AG09309 (cell line): ENCODE data around the gene RPH3AL.
"Not testable (repeated sequence)": the region's sequence is repeated elsewhere in the genome, so short reads cannot be mapped to it uniquely, and the experiment has no call there.

Experiments used
- DNase-seq: peaks from one replicate; pipeline ENCODE4 v3.0.0-alpha.2; 2010; ENCODE audit warnings: low read depth
- H3K4me3 ChIP-seq: 2 replicates; pipeline ENCODE4 v1.5.1; 2011; ENCODE audit warnings: mild to moderate bottlenecking, low read depth, low read length, moderate library complexity; ENCODE audit not compliant: control insufficient read depth
- TF ChIP-seq, protein P1 (sequence below): IDR thresholded peaks from 2 replicates; pipeline ENCODE4 v1.5.1; 2011; ENCODE audit warnings: mild to moderate bottlenecking, low read depth, low read length, inconsistent platforms; ENCODE audit not compliant: insufficient read depth, control insufficient read depth; ENCODE audit errors: missing control alignments

RPH3AL gene

DNA sequence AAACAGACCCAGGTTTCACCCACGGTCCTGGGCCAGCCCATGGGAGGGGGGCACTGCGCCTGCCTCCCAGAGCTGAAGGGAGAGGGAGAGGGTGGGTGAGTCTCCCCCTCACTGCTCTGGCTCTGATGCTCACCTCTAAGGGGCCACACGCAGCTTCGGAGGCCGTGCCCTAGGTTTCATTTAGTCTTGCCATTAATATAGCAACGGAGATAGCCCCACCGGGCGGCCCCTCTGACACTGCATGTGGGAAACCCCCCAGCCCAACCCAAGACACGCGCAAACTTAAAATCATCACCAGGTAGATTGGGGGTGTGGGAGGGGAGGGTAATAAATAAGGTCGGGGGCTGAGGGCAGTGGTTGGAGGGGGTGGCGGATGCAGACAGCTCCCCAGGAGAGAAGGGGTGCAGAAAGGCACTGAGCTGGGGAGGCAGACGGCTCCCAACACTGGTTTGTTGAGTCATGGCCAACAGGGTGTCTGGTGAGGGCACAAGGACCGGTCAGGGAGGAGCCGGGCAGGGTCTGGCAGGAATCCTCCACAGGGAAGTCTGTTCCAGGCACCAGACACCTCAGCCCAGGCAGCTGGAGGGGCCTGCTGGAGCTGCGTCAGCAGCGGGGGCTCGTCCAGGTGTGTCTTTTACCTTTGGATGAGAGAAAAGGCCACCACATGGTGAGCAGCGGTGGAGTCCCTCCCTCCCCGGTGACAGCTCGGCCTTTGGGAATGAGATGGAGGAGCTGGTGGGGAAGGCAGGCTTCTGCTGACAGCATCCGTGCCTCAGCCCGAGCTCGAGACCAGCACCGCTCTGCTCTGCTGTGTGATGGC lies 139.1 kb downstream of the RPH3AL start:
- no peak for DNase-seq
- no peak overlapping the region for H3K4me3 ChIP-seq
- TF ChIP-seq, protein P1, sequence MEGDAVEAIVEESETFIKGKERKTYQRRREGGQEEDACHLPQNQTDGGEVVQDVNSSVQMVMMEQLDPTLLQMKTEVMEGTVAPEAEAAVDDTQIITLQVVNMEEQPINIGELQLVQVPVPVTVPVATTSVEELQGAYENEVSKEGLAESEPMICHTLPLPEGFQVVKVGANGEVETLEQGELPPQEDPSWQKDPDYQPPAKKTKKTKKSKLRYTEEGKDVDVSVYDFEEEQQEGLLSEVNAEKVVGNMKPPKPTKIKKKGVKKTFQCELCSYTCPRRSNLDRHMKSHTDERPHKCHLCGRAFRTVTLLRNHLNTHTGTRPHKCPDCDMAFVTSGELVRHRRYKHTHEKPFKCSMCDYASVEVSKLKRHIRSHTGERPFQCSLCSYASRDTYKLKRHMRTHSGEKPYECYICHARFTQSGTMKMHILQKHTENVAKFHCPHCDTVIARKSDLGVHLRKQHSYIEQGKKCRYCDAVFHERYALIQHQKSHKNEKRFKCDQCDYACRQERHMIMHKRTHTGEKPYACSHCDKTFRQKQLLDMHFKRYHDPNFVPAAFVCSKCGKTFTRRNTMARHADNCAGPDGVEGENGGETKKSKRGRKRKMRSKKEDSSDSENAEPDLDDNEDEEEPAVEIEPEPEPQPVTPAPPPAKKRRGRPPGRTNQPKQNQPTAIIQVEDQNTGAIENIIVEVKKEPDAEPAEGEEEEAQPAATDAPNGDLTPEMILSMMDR: no peak

DNA sequence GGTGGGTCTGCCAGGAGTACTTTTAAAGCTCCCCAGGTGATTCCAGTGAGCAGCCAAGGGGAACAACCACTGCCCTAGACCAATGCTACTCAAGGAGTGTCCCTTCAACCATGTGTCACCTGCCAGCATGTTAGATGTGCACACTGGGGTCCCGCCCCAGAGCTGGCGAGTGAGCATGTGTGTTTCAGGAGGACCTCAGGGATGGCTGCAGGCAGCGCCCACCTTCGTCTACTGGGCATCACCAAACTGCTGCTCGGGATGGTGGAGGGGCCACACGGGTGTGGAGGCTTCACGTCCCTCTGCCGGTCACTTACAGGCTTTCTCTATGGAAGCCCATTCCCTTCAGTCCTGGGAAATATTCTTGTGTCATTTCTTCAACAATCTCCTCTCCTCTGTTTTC lies 142.2 kb downstream of the RPH3AL start:
- no peak for DNase-seq
- no peak overlapping the region for H3K4me3 ChIP-seq
- TF ChIP-seq, protein P1: no peak

DNA sequence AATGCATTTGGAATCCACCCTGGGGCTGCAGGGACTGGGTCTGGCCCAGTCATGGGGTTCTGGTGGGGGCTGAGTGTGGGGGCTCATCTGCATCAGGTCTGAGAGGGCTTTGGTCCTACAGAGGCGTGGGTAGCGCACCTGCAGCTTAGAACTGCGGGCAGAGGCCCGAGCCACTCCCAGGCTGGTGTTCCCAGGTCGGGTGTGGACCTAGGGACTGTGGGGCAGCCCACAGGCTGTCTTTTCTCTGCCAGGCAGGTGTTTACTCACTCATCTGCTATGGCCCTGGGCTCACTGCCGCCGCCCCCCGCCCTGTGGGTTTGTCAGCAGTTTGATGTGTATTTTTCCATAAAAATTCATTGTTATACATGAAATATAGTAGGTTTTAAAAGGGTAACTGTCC lies 144.2 kb downstream of the RPH3AL start:
- DNase-seq: no peak

DNA sequence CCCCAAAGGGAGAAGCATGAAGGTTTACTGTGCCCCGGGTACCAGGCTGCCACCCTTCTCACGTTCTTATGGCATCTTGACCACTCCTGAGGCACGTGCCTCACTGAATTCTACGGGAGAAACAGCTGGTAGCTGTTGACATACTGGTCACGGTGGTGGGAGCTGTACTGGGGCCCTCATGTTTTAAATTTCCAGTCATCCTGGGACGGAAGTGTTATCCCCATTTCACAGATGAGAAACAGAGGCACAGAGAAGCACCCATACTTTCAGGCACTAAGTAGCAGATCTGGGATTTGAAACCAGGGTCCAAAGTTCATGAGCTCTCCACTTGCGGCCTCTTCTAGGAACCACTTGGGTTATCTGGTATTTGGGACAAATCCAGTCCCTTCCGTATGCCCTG lies 144.8 kb downstream of the RPH3AL start:
- TF ChIP-seq, protein P1: no peak
- no peak overlapping the region for H3K4me3 ChIP-seq
- DNase-seq: no peak

More for the DNA sequence above, 144.2 kb downstream of the RPH3AL start:
- TF ChIP-seq, protein P1: no peak
- no peak overlapping the region for H3K4me3 ChIP-seq

DNA sequence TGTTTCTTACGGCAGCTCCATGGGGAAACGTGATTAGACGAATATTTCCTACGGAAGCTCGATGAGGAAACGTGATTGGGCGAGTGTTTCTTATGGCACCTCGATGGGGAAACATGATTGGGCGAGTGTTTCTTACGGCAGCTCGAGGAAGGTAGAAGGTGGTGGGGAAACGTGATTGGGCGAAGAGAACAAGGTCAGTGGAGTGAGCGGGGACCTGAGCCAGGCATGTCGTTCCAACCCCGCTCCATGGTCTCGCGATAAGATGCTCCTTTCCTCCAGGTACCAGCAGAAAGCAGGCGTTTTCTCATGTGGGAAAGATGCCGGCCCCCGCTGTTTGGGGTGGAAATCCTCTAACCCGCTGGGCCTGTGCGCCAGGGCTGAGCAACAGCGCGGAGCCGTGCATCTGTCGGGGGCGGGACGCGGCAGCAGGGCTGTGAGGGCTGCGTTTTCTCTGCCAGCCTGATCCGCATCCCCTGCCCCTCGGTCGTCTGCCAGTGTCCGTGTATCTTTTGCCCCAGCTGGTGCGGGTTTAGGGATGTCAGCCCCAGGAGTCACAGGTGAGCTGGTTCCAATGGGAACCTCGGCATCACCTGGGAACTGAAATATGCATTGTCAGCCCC lies 145.6 kb downstream of the RPH3AL start:
- no peak for DNase-seq
- TF ChIP-seq, protein P1: no peak
- H3K4me3 ChIP-seq: no peak overlapping the region

DNA sequence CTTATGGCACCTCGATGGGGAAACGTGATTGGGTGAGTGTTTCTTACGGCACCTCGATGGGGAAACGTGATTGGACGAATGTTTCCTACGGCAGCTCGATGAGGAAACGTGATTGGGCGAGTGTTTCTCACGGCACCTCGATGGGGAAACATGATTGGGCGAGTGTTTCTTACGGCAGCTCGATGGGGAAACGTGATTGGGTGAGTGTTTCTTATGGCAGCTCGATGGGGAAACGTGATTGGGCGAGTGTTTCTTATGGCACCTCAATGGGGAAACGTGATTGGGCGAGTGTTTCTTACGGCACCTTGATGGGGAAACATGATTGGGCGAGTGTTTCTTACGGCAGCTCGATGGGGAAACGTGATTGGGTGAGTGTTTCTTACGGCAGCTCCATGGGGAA lies 146.1 kb downstream of the RPH3AL start:
- not testable (repeated sequence) for DNase-seq, H3K4me3 ChIP-seq

DNA sequence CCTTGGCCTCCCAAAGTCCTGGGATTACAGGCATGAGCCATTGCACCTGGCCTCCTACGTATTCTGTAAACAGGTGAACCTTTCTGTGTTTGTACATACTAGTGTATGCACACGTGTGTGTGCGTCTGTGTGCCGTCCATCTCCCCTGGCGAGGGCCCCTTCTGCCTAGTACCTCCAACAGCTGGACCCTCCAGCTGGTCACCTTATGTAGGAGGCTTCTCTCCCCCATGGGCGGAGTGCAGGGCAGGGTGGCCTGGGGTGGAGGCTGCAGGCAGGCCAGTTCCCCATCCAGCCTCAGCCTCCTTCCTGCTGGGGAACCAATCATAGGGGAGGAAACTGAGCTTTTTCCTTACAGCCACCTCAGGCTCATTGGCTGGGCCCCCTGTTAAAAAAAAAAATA lies 146.8 kb downstream of the RPH3AL start:
- no peak overlapping the region for H3K4me3 ChIP-seq
- DNase-seq: no peak
- TF ChIP-seq, protein P1: no peak
